H9 (cell line): ENCODE data around the gene INO80B. TPM values are rescaled to one million over a fixed set of nuclear protein-coding genes. Genes with fewer than 3 reads are reported as not detected.

ENCODE experiments used
- DNase-seq: peaks from one replicate; pipeline ENCODE4 v3.0.0-alpha.2; 2017
- H2AFZ ChIP-seq: one replicate; pipeline ENCODE4 v1.6.1; 2013; ENCODE audit warnings: mild to moderate bottlenecking, low read length, control low read depth, moderate library complexity
- H2AK5ac ChIP-seq: 2 replicates; pipeline ENCODE4 v1.6.1; 2013; ENCODE audit warnings: low read length, control low read depth, mixed read lengths; ENCODE audit not compliant: insufficient read length
- H2BK120ac ChIP-seq: one replicate; pipeline ENCODE4 v1.6.1; 2013; ENCODE audit warnings: low read depth, mild to moderate bottlenecking, low read length, control low read depth, inconsistent platforms; ENCODE audit not compliant: poor library complexity, severe bottlenecking
- H2BK12ac ChIP-seq: 2 replicates; pipeline ENCODE4 v1.6.1; 2013; ENCODE audit warnings: low read length, control low read depth, mixed read lengths, low read depth; ENCODE audit not compliant: insufficient read length
- H2BK15ac ChIP-seq: 2 replicates; pipeline ENCODE4 v1.6.1; 2013; ENCODE audit warnings: low read depth, low read length, control low read depth
- H2BK20ac ChIP-seq: one replicate; pipeline ENCODE4 v1.6.1; 2013; ENCODE audit warnings: low read depth, mild to moderate bottlenecking, low read length, control low read depth, inconsistent platforms; ENCODE audit not compliant: poor library complexity, severe bottlenecking
- H2BK5ac ChIP-seq: 2 replicates; pipeline ENCODE4 v1.6.1; 2013; ENCODE audit warnings: low read length, control low read depth, mixed read lengths; ENCODE audit not compliant: insufficient read length
- H3K14ac ChIP-seq: 2 replicates; pipeline ENCODE4 v1.6.1; 2013; ENCODE audit warnings: low read length, control low read depth; ENCODE audit not compliant: insufficient read depth
- H3K18ac ChIP-seq: 2 replicates; pipeline ENCODE4 v1.6.1; 2013; ENCODE audit warnings: low read depth, mild to moderate bottlenecking, mixed read lengths, low read length, control low read depth; ENCODE audit not compliant: insufficient read length
- H3K23ac ChIP-seq: 2 replicates; pipeline ENCODE4 v1.6.1; 2013; ENCODE audit warnings: low read length, control low read depth, mixed read lengths, low read depth; ENCODE audit not compliant: insufficient read length
- H3K23me2 ChIP-seq: 2 replicates; pipeline ENCODE4 v1.6.1; 2013; ENCODE audit warnings: low read depth, mild to moderate bottlenecking, mixed read lengths, low read length, control low read depth; ENCODE audit not compliant: insufficient read length, poor library complexity, severe bottlenecking
- H3K27ac ChIP-seq: 2 replicates; pipeline ENCODE4 v1.5.1; 2013; ENCODE audit warnings: low read length, control low read depth, mixed read lengths, low read depth; ENCODE audit not compliant: insufficient read length
- H3K27me3 ChIP-seq: 2 replicates; pipeline ENCODE4 v1.6.1; 2013; ENCODE audit warnings: low read length, control low read depth, inconsistent platforms; ENCODE audit not compliant: insufficient read depth
- H3K4ac ChIP-seq: 2 replicates; pipeline ENCODE4 v1.6.1; 2013; ENCODE audit warnings: low read depth, mild to moderate bottlenecking, control low read depth, inconsistent platforms, low read length, moderate library complexity
- H3K4me1 ChIP-seq: 2 replicates; pipeline ENCODE4 v1.6.1; 2013; ENCODE audit warnings: low read length, control low read depth, inconsistent platforms; ENCODE audit not compliant: insufficient read depth
- H3K4me2 ChIP-seq: 2 replicates; pipeline ENCODE4 v1.6.1; 2013; ENCODE audit warnings: low read length, control low read depth, mixed read lengths; ENCODE audit not compliant: insufficient read length, insufficient read depth
- H3K56ac ChIP-seq: 2 replicates; pipeline ENCODE4 v1.6.1; 2013; ENCODE audit warnings: low read depth, mild to moderate bottlenecking, mixed read lengths, low read length, control low read depth; ENCODE audit not compliant: insufficient read length
- H3K79me1 ChIP-seq: 2 replicates; pipeline ENCODE4 v1.6.1; 2013; ENCODE audit warnings: low read depth, mild to moderate bottlenecking, moderate library complexity, low read length, control low read depth, inconsistent platforms; ENCODE audit not compliant: insufficient read depth, poor library complexity, severe bottlenecking
- H3K79me2 ChIP-seq: 2 replicates; pipeline ENCODE4 v1.6.1; 2013; ENCODE audit warnings: low read length, control low read depth, inconsistent platforms; ENCODE audit not compliant: insufficient read depth
- H3K9ac ChIP-seq: 2 replicates; pipeline ENCODE4 v1.6.1; 2013; ENCODE audit warnings: low read length, control low read depth, mixed read lengths; ENCODE audit not compliant: insufficient read length; ENCODE audit errors: extremely low read depth
- H3K9me3 ChIP-seq: one replicate; pipeline ENCODE4 v1.6.1; 2013; ENCODE audit warnings: low read depth, low read length, inconsistent platforms; ENCODE audit not compliant: control insufficient read depth
- H3T11ph ChIP-seq: one replicate; pipeline ENCODE4 v1.6.1; 2013; ENCODE audit warnings: mild to moderate bottlenecking, low read length, control low read depth, inconsistent platforms
- H4K20me1 ChIP-seq: one replicate; pipeline ENCODE4 v1.6.1; 2013; ENCODE audit not compliant: control insufficient read depth, insufficient read length, insufficient read depth
- H4K5ac ChIP-seq: 2 replicates; pipeline ENCODE4 v1.6.1; 2013; ENCODE audit warnings: low read depth, mild to moderate bottlenecking, mixed read lengths, low read length, control low read depth; ENCODE audit not compliant: insufficient read length
- H4K8ac ChIP-seq: replicated peaks from 2 replicates; pipeline ENCODE4 v1.6.1; 2013; ENCODE audit warnings: low read length, control low read depth, mixed read lengths, low read depth; ENCODE audit not compliant: insufficient read length
- H4K91ac ChIP-seq: 2 replicates; pipeline ENCODE4 v1.6.1; 2013; ENCODE audit warnings: low read depth, mild to moderate bottlenecking, moderate library complexity, mixed read lengths, low read length, control low read depth; ENCODE audit not compliant: insufficient read length
- H3K27ac Mint-ChIP-seq, 3 experiments: 2 replicates in 2 of 3; 3 replicates in 1 of 3; pipeline ENCODE4 v1.8.0; 2020 to 2021; ENCODE audit warnings: mixed read lengths in 3 of 3, mild to moderate bottlenecking in 1 of 3, moderate library complexity in 1 of 3
- H3K27me3 Mint-ChIP-seq: 2 replicates; pipeline ENCODE4 v1.8.0; 2021; ENCODE audit warnings: low read depth, mild to moderate bottlenecking, moderate library complexity, mixed read lengths
- H3K36me3 Mint-ChIP-seq, 3 experiments: 2 replicates in 2 of 3; 3 replicates in 1 of 3; pipeline ENCODE4 v1.8.0; 2020 to 2021; ENCODE audit warnings: low read depth in 3 of 3, mixed read lengths in 3 of 3; ENCODE audit not compliant: insufficient read depth in 1 of 3
- H3K4me1 Mint-ChIP-seq, 2 experiments: 2 replicates each; pipeline ENCODE4 v1.8.0; 2020; ENCODE audit warnings: mixed read lengths in 2 of 2
- H3K4me3 Mint-ChIP-seq, 2 experiments: 2 replicates in 1 of 2; 3 replicates in 1 of 2; pipeline ENCODE4 v1.8.0; 2020 to 2021; ENCODE audit warnings: mild to moderate bottlenecking in 2 of 2, mixed read lengths in 2 of 2, moderate library complexity in 1 of 2
- H3K9me3 Mint-ChIP-seq, 2 experiments: 2 replicates in 1 of 2; 3 replicates in 1 of 2; pipeline ENCODE4 v1.8.0; 2020; ENCODE audit warnings: mild to moderate bottlenecking in 2 of 2, mixed read lengths in 2 of 2, moderate library complexity in 1 of 2
- WGBS: extraction: QIAGEN DNeasy Blood & Tissue Kit; methylation state at CpG from one replicate; pipeline ENCODE4 v1.1.7; 2013; ENCODE audit warnings: missing lambda C conversion rate, low lambda C conversion rate, mixed read lengths; ENCODE audit not compliant: insufficient read length; ENCODE audit errors: extremely low coverage; 5-methylcytosine and 5-hydroxymethylcytosine counted together
- total RNA-seq: library from RNA; stranded (reverse); gene quantifications from 2 replicates; pipeline ENCODE4 v1.2.1, GENCODE V29; 2021
- TF ChIP-seq, protein P1 (sequence below): fragments of 200-600 bp; sonication (generic); conservative IDR thresholded peaks from 3 replicates; pipeline ENCODE4 v1.8.0; 2021; ENCODE audit warnings: antibody characterized with exemption, mild to moderate bottlenecking

The INO80B gene
- total RNA-seq, 1 experiment from 2014 or later: 17.6 TPM

DNA sequence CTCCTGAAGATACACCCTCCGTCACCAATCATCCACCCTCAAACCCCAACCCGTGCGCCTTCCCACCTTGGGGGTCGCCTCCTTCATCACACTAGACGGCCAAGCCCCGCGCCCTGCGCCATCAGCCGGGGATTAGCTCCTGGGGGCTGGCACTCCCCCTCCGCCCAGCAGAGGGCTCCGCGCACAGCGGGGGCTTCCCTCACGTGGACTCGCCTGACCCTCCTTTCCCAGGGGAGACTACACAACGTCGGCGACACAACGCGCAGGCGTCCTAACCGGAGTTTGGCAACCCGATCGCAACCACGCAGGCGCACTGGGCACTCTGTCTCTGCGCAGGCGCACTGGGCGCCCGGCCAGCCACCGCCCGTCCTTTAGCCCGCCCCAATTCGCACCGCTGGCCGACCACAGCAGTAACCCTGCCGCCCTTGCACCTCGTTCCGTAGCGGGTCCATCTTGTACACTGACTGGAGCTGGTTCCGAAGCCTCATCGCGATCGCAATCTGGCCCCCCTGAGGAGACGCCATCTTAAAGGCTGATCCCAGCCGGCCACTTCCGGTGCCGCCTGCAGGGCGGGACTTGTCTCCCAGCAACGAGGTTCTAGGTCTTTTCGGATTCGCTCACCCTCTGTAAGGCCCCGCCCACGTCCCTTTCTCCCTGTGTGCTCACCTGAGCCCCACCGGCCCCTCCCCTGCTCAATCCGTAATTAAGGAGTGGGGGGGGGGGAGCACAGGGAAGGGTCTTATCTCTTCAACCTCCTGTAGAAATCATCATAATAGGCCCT lies 52.4 kb downstream of the INO80B start, which contains the start of gene PCGF1:
TSS of gene PCGF1 (minus strand) at position 551 of the 781 bp plus-strand sequence. CDS start at position 524, 27 bp downstream.
- no CpG with 5 or more reads among the region's 56 CpGs for WGBS
- Histone ChIP-seq H4K8ac (no peak within 1 kb of the TSS), H4K20me1 (no peaks in the 10 kb centered on the region), H2BK12ac (no peak within 1 kb of the TSS), H2BK5ac (peak within 1 kb of the TSS; percentile 67), H3K9ac (peak within 1 kb of the TSS; percentile 90), H4K5ac (no peak within 1 kb of the TSS), H3K18ac (peak within 1 kb of the TSS; percentile 99), H2AFZ (no peak within 1 kb of the TSS), H3K4me2 (peak within 1 kb of the TSS; percentile 59), H3T11ph (no peak within 1 kb of the TSS), H3K27me3 (peaks cover 53% of the 10 kb centered on the region), H3K23me2 (peaks cover 18% of the 10 kb centered on the region), H3K4ac (no peak within 1 kb of the TSS), H3K79me2 (no peaks in the 10 kb centered on the region), H3K56ac (no peak within 1 kb of the TSS), H2BK20ac (no peak within 1 kb of the TSS), H3K4me1 (peaks cover 4% of the 10 kb centered on the region; the same call in 1 of the 2 replicates), H3K9me3 (no peaks in the 10 kb centered on the region), H3K23ac (no peak within 1 kb of the TSS), H2AK5ac (no peak within 1 kb of the TSS), H4K91ac (no peak within 1 kb of the TSS), H3K79me1 (no peaks in the 10 kb centered on the region), H2BK120ac (no peak within 1 kb of the TSS), H3K27ac (peak within 1 kb of the TSS; percentile 48), H3K14ac (peak within 1 kb of the TSS; percentile 98), H2BK15ac (no peak within 1 kb of the TSS)
- H3K4me1 Mint-ChIP-seq: peaks cover 34 to 35% of the 10 kb centered on the region in 2 experiments
- peak within 1 kb of the TSS; percentile 98 to 100 for H3K4me3 Mint-ChIP-seq
- peaks cover 22 to 29% (median 24%) of the 10 kb centered on the region in 3 experiments for H3K36me3 Mint-ChIP-seq
- peak within 1 kb of the TSS; percentile 99 to 100 (median 100) for H3K27ac Mint-ChIP-seq
- peaks cover 79% of the 10 kb centered on the region for H3K27me3 Mint-ChIP-seq
- DNase-seq: peak; percentile 98
- TF ChIP-seq, protein P1, sequence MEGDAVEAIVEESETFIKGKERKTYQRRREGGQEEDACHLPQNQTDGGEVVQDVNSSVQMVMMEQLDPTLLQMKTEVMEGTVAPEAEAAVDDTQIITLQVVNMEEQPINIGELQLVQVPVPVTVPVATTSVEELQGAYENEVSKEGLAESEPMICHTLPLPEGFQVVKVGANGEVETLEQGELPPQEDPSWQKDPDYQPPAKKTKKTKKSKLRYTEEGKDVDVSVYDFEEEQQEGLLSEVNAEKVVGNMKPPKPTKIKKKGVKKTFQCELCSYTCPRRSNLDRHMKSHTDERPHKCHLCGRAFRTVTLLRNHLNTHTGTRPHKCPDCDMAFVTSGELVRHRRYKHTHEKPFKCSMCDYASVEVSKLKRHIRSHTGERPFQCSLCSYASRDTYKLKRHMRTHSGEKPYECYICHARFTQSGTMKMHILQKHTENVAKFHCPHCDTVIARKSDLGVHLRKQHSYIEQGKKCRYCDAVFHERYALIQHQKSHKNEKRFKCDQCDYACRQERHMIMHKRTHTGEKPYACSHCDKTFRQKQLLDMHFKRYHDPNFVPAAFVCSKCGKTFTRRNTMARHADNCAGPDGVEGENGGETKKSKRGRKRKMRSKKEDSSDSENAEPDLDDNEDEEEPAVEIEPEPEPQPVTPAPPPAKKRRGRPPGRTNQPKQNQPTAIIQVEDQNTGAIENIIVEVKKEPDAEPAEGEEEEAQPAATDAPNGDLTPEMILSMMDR: peak; percentile 60
- peaks cover 6 to 10% of the 10 kb centered on the region in 2 experiments for H3K9me3 Mint-ChIP-seq

Other genes with a start within 250 kb of the INO80B start
- gene SLC4A5, start 111.7 kb upstream of the INO80B start, total RNA-seq: 0.42 and 0.50 TPM in 2 replicates
- 136 and 141 TPM in 2 replicates for gene DCTN1, start 74.8 kb upstream of the INO80B start, total RNA-seq
- 2.4 and 3.5 TPM in 2 replicates for gene C2orf81, start 33.5 kb upstream of the INO80B start, total RNA-seq
- gene WDR54, start 33.4 kb upstream of the INO80B start, total RNA-seq: 65.0 and 66.4 TPM in 2 replicates
- 87.1 and 90.9 TPM in 2 replicates for gene RTKN, start 13.2 kb upstream of the INO80B start, total RNA-seq
- gene WBP1, start 3.4 kb downstream of the INO80B start, total RNA-seq: 80.7 and 82.1 TPM in 2 replicates
- 55.5 and 58.0 TPM in 2 replicates for gene MOGS, start 10.3 kb downstream of the INO80B start, total RNA-seq
- 56.9 and 59.5 TPM in 2 replicates for gene MRPL53, start 17.6 kb downstream of the INO80B start, total RNA-seq
- gene CCDC142, start 27.9 kb downstream of the INO80B start, total RNA-seq: 21.5 and 21.6 TPM in 2 replicates
- 33.3 and 35.2 TPM in 2 replicates for gene TTC31, start 28.0 kb downstream of the INO80B start, total RNA-seq
- 1.1 TPM in 2 replicates for gene LBX2, start 44.5 kb downstream of the INO80B start, total RNA-seq
- gene PCGF1, start 52.6 kb downstream of the INO80B start, total RNA-seq: 23.8 and 28.1 TPM in 2 replicates
- gene TLX2, start 59.4 kb downstream of the INO80B start, total RNA-seq: 0.20 and 0.26 TPM in 2 replicates
- 0.98 and 1.6 TPM in 2 replicates for gene DQX1, start 71.1 kb downstream of the INO80B start, total RNA-seq
- 91.5 and 93.6 TPM in 2 replicates for gene AUP1, start 74.6 kb downstream of the INO80B start, total RNA-seq
- 24.1 and 24.9 TPM in 2 replicates for gene HTRA2, start 74.8 kb downstream of the INO80B start, total RNA-seq
- gene LOXL3, start 98.9 kb downstream of the INO80B start, total RNA-seq: 29.0 and 29.8 TPM in 2 replicates
- gene DOK1, start 99.6 kb downstream of the INO80B start, total RNA-seq: 15.2 and 16.0 TPM in 2 replicates
- 5.5 and 7.6 TPM in 2 replicates for gene M1AP, start 193.2 kb downstream of the INO80B start, total RNA-seq
- 6.4 and 6.6 TPM in 2 replicates for gene SEMA4F, start 199.2 kb downstream of the INO80B start, total RNA-seq